ENCODE data around the gene PTEN.
A peak's percentile ranks its signal among the peaks of the same experiment; 100 is the strongest.

The PTEN gene

GRCh38 chr10:87913156-87913921, 49.9 kb downstream of the PTEN start:
- H2BK15ac ChIP-seq (replicated peaks; ENCODE audit: low read depth): no peak overlapping the region
- WGBS (ENCODE audit: extremely low coverage, insufficient coverage, low lambda C conversion rate): no CpG with 5 or more reads among the region's 2 CpGs
- no peak overlapping the region for H2AK5ac ChIP-seq (ENCODE audit: low read length)
- no peak overlapping the region for H3K56ac ChIP-seq (ENCODE audit: low read length)
- DNase-seq: no peak
- no peak overlapping the region for H3K27ac ChIP-seq (ENCODE audit: low read depth, low read length)
- no peak overlapping the region for H3K4me3 ChIP-seq (ENCODE audit: low read length)
- peaks cover 5% of the 10 kb centered on the region for H3K4me1 ChIP-seq (ENCODE audit: control insufficient read depth, low read depth, low read length)
- no peak overlapping the region for H2BK5ac ChIP-seq (ENCODE audit: low read length)
- H3K4me2 ChIP-seq (ENCODE audit: low read length): no peak overlapping the region
- no peak overlapping the region for H3K9ac ChIP-seq (ENCODE audit: low read length)
- H4K5ac ChIP-seq (ENCODE audit: low read length): no peak overlapping the region
- H3K18ac ChIP-seq (ENCODE audit: low read length): no peak overlapping the region
- no peaks in the 10 kb centered on the region for H3K36me3 ChIP-seq (ENCODE audit: control insufficient read depth, insufficient read depth, low read length)
- H3K23ac ChIP-seq (ENCODE audit: low read length): no peak overlapping the region
- H3K79me2 ChIP-seq (ENCODE audit: control insufficient read depth, insufficient read depth, low read length): peaks cover 10% of the 10 kb centered on the region
- H3K27me3 ChIP-seq (ENCODE audit: insufficient read depth, low read length, poor library complexity): no peaks in the 10 kb centered on the region
- no peak overlapping the region for H4K8ac ChIP-seq (ENCODE audit: low read depth, low read length)
- H3K4ac ChIP-seq (ENCODE audit: low read depth, low read length): no peak overlapping the region
- no peak overlapping the region for H2BK120ac ChIP-seq (ENCODE audit: low read depth, low read length)
- H3K79me1 ChIP-seq (ENCODE audit: low read length): peaks cover 5% of the 10 kb centered on the region

GRCh38 chr10:87915406-87915805, 52.0 kb downstream of the PTEN start:
- Histone ChIP-seq H3K4me3 (ENCODE audit: low read length) (no peak overlapping the region), H3K4me2 (ENCODE audit: low read length) (no peak overlapping the region), H3K27me3 (ENCODE audit: insufficient read depth, low read length, poor library complexity) (no peaks in the 10 kb centered on the region), H3K79me2 (ENCODE audit: control insufficient read depth, insufficient read depth, low read length) (peaks cover 9% of the 10 kb centered on the region), H3K9ac (ENCODE audit: low read length) (no peak overlapping the region), H3K56ac (ENCODE audit: low read length) (no peak overlapping the region), H3K18ac (ENCODE audit: low read length) (no peak overlapping the region), H3K79me1 (ENCODE audit: low read length) (peaks cover 2% of the 10 kb centered on the region), H4K8ac (ENCODE audit: low read depth, low read length) (no peak overlapping the region), H2BK5ac (ENCODE audit: low read length) (no peak overlapping the region), H3K36me3 (ENCODE audit: control insufficient read depth, insufficient read depth, low read length) (no peaks in the 10 kb centered on the region), H3K4ac (ENCODE audit: low read depth, low read length) (no peak overlapping the region), H2BK120ac (ENCODE audit: low read depth, low read length) (no peak overlapping the region), H4K5ac (ENCODE audit: low read length) (no peak overlapping the region), H3K23ac (ENCODE audit: low read length) (no peak overlapping the region), H3K27ac (ENCODE audit: low read depth, low read length) (no peak overlapping the region), H2AK5ac (ENCODE audit: low read length) (no peak overlapping the region), H3K4me1 (ENCODE audit: control insufficient read depth, low read depth, low read length) (peaks cover 5% of the 10 kb centered on the region), H2BK15ac (replicated peaks; ENCODE audit: low read depth) (no peak overlapping the region)
- peak; percentile 91 for DNase-seq
- WGBS (ENCODE audit: extremely low coverage, insufficient coverage, low lambda C conversion rate): no CpG with 5 or more reads among the region's 4 CpGs

- no CpG with 5 or more reads among the region's 1 CpG for WGBS (ENCODE audit: extremely low coverage, insufficient coverage, low lambda C conversion rate)
- Histone ChIP-seq H3K4ac (ENCODE audit: low read depth, low read length) (no peak overlapping the region), H3K27ac (ENCODE audit: low read depth, low read length) (no peak overlapping the region)
Observed at GRCh38 chr10:87915989-87916388, 52.6 kb downstream of the PTEN start.

GRCh38 chr10:87916515-87916914, 53.1 kb downstream of the PTEN start:
- Histone ChIP-seq H2BK5ac (ENCODE audit: low read length) (no peak overlapping the region), H3K27me3 (ENCODE audit: insufficient read depth, low read length, poor library complexity) (no peaks in the 10 kb centered on the region), H3K18ac (ENCODE audit: low read length) (no peak overlapping the region), H3K4me1 (ENCODE audit: control insufficient read depth, low read depth, low read length) (peaks cover 5% of the 10 kb centered on the region), H3K23ac (ENCODE audit: low read length) (no peak overlapping the region), H3K27ac (ENCODE audit: low read depth, low read length) (no peak overlapping the region), H4K5ac (ENCODE audit: low read length) (no peak overlapping the region), H3K9ac (ENCODE audit: low read length) (no peak overlapping the region), H3K36me3 (ENCODE audit: control insufficient read depth, insufficient read depth, low read length) (no peaks in the 10 kb centered on the region), H3K79me1 (ENCODE audit: low read length) (peaks cover 2% of the 10 kb centered on the region), H3K56ac (ENCODE audit: low read length) (no peak overlapping the region), H3K4ac (ENCODE audit: low read depth, low read length) (no peak overlapping the region), H2AK5ac (ENCODE audit: low read length) (no peak overlapping the region), H4K8ac (ENCODE audit: low read depth, low read length) (no peak overlapping the region), H3K79me2 (ENCODE audit: control insufficient read depth, insufficient read depth, low read length) (peaks cover 11% of the 10 kb centered on the region), H2BK120ac (ENCODE audit: low read depth, low read length) (no peak overlapping the region), H3K4me3 (ENCODE audit: low read length) (no peak overlapping the region), H3K4me2 (ENCODE audit: low read length) (no peak overlapping the region), H2BK15ac (replicated peaks; ENCODE audit: low read depth) (no peak overlapping the region)
- peak; percentile 25 for DNase-seq
- no CpG with 5 or more reads among the region's 3 CpGs for WGBS (ENCODE audit: extremely low coverage, insufficient coverage, low lambda C conversion rate)

More at GRCh38 chr10:87915989-87916388, 52.6 kb downstream of the PTEN start:
- Histone ChIP-seq H3K27me3 (ENCODE audit: insufficient read depth, low read length, poor library complexity) (no peaks in the 10 kb centered on the region), H3K23ac (ENCODE audit: low read length) (no peak overlapping the region), H2BK15ac (replicated peaks; ENCODE audit: low read depth) (no peak overlapping the region), H2AK5ac (ENCODE audit: low read length) (no peak overlapping the region), H2BK120ac (ENCODE audit: low read depth, low read length) (no peak overlapping the region), H4K8ac (ENCODE audit: low read depth, low read length) (no peak overlapping the region), H3K79me2 (ENCODE audit: control insufficient read depth, insufficient read depth, low read length) (peaks cover 11% of the 10 kb centered on the region), H3K4me3 (ENCODE audit: low read length) (no peak overlapping the region), H3K36me3 (ENCODE audit: control insufficient read depth, insufficient read depth, low read length) (no peaks in the 10 kb centered on the region), H2BK5ac (ENCODE audit: low read length) (no peak overlapping the region), H3K9ac (ENCODE audit: low read length) (no peak overlapping the region), H3K79me1 (ENCODE audit: low read length) (peaks cover 2% of the 10 kb centered on the region), H4K5ac (ENCODE audit: low read length) (no peak overlapping the region), H3K56ac (ENCODE audit: low read length) (no peak overlapping the region), H3K18ac (ENCODE audit: low read length) (no peak overlapping the region), H3K4me2 (ENCODE audit: low read length) (no peak overlapping the region), H3K4me1 (ENCODE audit: control insufficient read depth, low read depth, low read length) (peaks cover 5% of the 10 kb centered on the region)
- DNase-seq: peak; percentile 43

- H3K4me2 ChIP-seq (ENCODE audit: low read length): no peak overlapping the region
- H3K27ac ChIP-seq (ENCODE audit: low read depth, low read length): no peak overlapping the region
- no peak overlapping the region for H3K18ac ChIP-seq (ENCODE audit: low read length)
- peaks cover 5% of the 10 kb centered on the region for H3K4me1 ChIP-seq (ENCODE audit: control insufficient read depth, low read depth, low read length)
- WGBS (ENCODE audit: extremely low coverage, insufficient coverage, low lambda C conversion rate): no CpG with 5 or more reads among the region's 3 CpGs
- no peak overlapping the region for H3K4ac ChIP-seq (ENCODE audit: low read depth, low read length)
- H2AK5ac ChIP-seq (ENCODE audit: low read length): no peak overlapping the region
- H3K79me2 ChIP-seq (ENCODE audit: control insufficient read depth, insufficient read depth, low read length): peaks cover 24% of the 10 kb centered on the region
- H4K8ac ChIP-seq (ENCODE audit: low read depth, low read length): no peak overlapping the region
- H2BK15ac ChIP-seq (replicated peaks; ENCODE audit: low read depth): no peak overlapping the region
- H3K4me3 ChIP-seq (ENCODE audit: low read length): no peak overlapping the region
- H2BK5ac ChIP-seq (ENCODE audit: low read length): no peak overlapping the region
- H3K9ac ChIP-seq (ENCODE audit: low read length): no peak overlapping the region
- H3K56ac ChIP-seq (ENCODE audit: low read length): no peak overlapping the region
- DNase-seq: no peak
- H3K23ac ChIP-seq (ENCODE audit: low read length): no peak overlapping the region
- no peak overlapping the region for H2BK120ac ChIP-seq (ENCODE audit: low read depth, low read length)
- no peak overlapping the region for H4K5ac ChIP-seq (ENCODE audit: low read length)
- no peaks in the 10 kb centered on the region for H3K27me3 ChIP-seq (ENCODE audit: insufficient read depth, low read length, poor library complexity)
- H3K36me3 ChIP-seq (ENCODE audit: control insufficient read depth, insufficient read depth, low read length): no peaks in the 10 kb centered on the region
- peaks cover 9% of the 10 kb centered on the region for H3K79me1 ChIP-seq (ENCODE audit: low read length)
Observed at GRCh38 chr10:87918254-87918859, 54.9 kb downstream of the PTEN start.
